RCC 7860 (cell line): ENCODE results near the gene FLOT1.
"Not testable (repeated sequence)": the region's sequence is repeated elsewhere in the genome, so short reads cannot be mapped to it uniquely, and the experiment has no call there.

Experiments
- DNase-seq: peaks from one replicate; pipeline ENCODE4 v3.0.0-alpha.2; 2015; ENCODE audit warnings: low spot score
- FAIRE-seq: peaks from 2 replicates; lab custom pipeline; 2012; peaks lifted over from hg19 to GRCh38; lab: Jason Lieb, UNC

The FLOT1 gene

DNA sequence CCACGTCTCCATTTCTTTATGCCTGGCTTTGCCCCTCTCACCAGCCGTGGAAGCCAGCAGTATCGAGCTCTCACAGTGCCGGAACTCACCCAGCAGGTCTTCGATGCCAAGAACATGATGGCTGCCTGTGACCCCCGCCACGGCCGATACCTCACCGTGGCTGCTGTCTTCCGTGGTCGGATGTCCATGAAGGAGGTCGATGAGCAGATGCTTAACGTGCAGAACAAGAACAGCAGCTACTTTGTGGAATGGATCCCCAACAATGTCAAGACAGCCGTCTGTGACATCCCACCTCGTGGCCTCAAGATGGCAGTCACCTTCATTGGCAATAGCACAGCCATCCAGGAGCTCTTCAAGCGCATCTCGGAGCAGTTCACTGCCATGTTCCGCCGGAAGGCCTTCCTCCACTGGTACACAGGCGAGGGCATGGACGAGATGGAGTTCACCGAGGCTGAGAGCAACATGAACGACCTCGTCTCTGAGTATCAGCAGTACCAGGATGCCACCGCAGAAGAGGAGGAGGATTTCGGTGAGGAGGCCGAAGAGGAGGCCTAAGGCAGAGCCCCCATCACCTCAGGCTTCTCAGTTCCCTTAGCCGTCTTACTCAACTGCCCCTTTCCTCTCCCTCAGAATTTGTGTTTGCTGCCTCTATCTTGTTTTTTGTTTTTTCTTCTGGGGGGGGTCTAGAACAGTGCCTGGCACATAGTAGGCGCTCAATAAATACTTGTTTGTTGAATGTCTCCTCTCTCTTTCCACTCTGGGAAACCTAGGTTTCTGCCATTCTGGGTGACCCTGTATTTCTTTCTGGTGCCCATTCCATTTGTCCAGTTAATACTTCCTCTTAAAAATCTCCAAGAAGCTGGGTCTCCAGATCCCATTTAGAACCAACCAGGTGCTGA, 18.4 kb downstream of the FLOT1 start:
- not testable (repeated sequence) for DNase-seq, FAIRE-seq

GRCh38 chr6:30723159-30723842, 19.2 kb downstream of the FLOT1 start:
- not testable (repeated sequence) for FAIRE-seq, DNase-seq

GRCh38 chr6:30722280-30723112, 20.0 kb downstream of the FLOT1 start:
- FAIRE-seq (no peak), DNase-seq (peak; percentile 67)

GRCh38 chr6:30722025-30722279, 20.5 kb downstream of the FLOT1 start:
- FAIRE-seq: not testable (repeated sequence)

GRCh38 chr6:30721198-30722024, 21.1 kb downstream of the FLOT1 start:
- FAIRE-seq (no peak), DNase-seq (peak; percentile 70)

More at GRCh38 chr6:30722025-30722279, 20.5 kb downstream of the FLOT1 start:
- not testable (repeated sequence) for DNase-seq

DNA sequence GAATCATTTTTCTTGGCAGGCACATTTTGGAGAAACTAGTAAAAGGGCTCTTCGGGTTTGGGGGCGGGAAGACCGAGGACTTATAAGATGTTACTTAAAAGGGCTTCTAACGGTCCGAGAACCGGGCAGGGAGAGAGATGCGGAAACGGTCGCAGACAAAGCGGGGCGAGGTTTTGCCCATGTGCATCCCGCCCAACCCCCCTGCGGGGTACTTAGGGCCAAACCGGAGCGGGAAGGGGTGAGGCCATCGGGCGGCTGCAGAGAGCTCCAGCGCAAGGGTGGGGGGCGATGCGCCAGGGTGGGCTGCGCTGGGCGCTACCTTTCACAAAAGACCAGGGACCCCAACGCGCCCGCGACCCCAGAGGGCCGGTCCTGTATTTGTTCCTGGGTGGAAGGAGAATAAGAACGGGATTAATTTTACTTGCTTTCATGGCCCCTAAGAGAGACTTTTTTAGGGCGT, 21.7 kb downstream of the FLOT1 start:
- DNase-seq: peak; percentile 43
- no peak for FAIRE-seq

DNA sequence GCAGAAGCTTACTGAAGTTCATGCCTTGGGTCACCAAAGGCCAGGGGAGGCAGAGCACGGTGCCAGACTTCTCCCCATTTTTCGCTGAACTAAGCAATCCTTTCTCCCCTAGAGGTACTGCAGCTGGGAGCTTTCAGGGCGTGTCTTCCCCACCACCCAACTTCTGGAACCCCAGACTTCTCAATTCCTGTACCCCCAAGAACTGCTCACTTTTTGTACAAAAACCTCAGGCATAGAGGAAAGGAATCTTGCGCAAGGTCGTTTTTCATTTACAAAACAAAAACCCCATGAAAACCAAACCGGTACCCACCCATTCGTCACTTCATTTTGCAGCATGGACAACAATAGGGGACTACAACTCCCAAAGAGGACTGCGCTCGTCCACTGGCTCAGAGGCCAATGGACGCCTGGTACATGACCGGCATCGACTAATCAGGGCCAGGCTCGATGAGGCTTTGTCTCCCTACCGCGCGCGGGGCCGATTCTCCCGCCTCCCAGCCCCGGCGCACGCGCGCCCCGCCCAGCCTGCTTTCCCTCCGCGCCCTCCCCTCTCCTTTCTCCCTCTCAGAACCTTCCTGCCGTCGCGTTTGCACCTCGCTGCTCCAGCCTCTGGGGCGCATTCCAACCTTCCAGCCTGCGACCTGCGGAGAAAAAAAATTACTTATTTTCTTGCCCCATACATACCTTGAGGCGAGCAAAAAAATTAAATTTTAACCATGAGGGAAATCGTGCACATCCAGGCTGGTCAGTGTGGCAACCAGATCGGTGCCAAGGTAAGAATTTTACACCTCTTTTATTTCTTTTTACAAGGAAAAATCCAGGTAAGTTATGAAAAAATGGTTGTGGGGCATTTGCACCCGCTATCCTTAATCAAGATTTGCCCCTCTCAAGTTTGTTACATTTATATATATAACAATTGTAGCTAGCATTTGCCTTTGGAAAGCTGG, 22.4 kb downstream of the FLOT1 start, which contains the start of gene TUBB:
Gene TUBB (plus strand): TSS at position 562 of the 947 bp plus-strand sequence. CDS start 155 bp downstream, at position 717.
- peak; percentile 51 for FAIRE-seq

DNA sequence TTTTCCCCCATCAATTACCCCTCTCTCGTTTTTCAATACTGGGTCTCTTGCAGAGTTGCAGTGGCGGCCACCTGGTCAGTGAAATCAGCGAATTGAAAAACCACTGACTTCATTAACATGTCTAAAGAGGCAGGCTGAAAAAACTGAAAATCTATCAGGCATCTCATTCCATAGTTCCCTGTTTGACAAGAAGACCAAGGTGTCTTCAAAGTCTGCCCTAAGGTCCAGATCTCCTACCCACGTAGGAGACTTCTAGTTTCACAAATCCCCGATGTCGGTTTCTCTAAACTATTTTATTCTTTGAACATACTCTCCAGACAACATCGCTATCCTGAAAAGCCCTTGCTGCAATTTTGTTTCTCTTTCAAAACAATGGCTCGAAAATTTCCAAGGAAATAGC, 23.1 kb downstream of the FLOT1 start:
- DNase-seq (no peak), FAIRE-seq (no peak)

More for the DNA sequence above, 22.4 kb downstream of the FLOT1 start, which contains the start of gene TUBB:
- peak; percentile 93 for DNase-seq

GRCh38 chr6:30717845-30718720, 24.4 kb downstream of the FLOT1 start:
- FAIRE-seq, DNase-seq: not testable (repeated sequence)

GRCh38 chr6:30717129-30717844, 25.2 kb downstream of the FLOT1 start, which contains the start of gene MDC1:
Gene MDC1 (minus strand): TSS chr6:30717281. CDS start chr6:30715175, 2,106 bp downstream.
- FAIRE-seq (peak; percentile 92), DNase-seq (peak; percentile 100)

DNA sequence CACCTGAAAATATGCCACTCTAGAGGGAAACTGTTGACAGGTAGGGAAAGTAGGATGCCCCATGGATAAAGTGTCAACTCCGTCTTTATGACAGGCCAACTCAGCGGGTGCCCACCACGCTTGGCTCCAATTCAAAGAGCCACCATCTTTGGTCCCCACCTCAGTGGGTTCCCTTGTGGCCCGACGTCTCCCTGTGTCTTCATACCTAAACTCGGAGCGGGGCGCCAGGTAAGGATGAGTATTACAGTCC, 25.7 kb downstream of the FLOT1 start:
- FAIRE-seq (no peak), DNase-seq (no peak)

GRCh38 chr6:30714263-30714662, 28.2 kb downstream of the FLOT1 start:
- DNase-seq (no peak), FAIRE-seq (no peak)

DNA sequence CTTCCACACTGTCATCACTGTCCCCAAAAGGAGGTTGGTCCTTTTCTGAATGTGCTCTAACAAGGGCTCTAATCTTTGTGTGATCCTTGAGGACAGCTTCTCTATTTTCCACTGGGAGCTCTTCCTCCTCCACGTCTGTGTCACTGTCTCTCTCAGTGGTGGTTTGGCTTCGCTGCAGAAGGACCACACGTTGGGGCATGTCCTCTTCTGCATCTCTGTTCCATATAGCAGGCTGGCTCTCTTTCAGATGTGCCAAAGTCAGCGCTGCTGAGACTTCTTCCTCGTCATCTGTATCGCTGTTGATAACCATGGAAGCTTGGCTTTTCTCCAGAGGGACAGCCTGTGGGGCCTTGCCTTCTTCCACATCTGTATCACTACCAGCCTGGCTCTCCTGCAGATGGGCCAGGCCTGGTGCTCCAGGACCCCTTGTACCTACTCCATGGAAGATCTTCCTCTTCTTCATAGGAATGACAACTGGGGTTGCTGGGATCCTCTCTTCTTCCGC, 30.0 kb downstream of the FLOT1 start:
- DNase-seq: no peak
- FAIRE-seq: no peak

GRCh38 chr6:30711758-30712380, 30.6 kb downstream of the FLOT1 start:
- no peak for FAIRE-seq
- no peak for DNase-seq

DNA sequence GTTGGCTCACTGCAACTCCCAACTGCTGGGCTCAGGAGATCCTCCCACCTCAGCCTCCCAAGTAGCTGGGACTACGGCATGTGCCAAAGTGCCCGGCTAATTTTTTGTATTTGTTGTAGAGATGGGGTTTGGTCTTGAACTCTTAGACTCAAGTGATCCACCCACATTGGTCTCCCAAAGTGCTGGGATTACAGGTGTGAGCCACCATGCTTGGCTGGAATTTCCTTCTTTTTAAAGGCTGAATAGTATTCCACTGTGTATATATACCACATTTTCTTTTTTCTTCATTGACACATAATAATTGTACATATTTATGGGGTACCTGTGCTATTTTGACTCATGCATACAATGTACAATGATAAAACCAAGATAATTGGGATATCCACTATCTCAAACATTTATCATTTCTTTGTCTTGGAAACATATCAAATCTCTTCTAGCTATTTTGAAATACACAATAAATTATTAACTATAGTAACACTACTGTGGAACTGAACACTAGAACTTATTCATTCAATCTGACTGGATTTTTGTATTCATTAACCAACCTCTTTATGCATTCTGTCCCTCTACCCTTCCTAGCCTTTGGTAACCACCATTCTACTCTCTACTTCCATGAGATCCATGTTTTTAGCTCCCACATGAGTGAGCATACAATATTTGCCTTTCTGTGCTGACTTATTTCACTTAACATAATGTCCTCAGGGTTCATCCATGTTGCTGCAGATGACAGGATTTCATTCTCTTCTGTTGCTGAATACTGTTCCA, 33.2 kb downstream of the FLOT1 start:
- FAIRE-seq (peak; percentile 79), DNase-seq (no peak)

GRCh38 chr6:30707281-30707850, 35.1 kb downstream of the FLOT1 start:
- FAIRE-seq (no peak), DNase-seq (no peak)
